Body of pancreas (tissue), 4 donors: ENCODE data around the gene HTR1B. TPM values are rescaled to one million over a fixed set of nuclear protein-coding genes. Genes with fewer than 3 reads are reported as not detected.

Experiments used
- ATAC-seq: fragments of 150-250 bp; one replicate; pipeline ENCODE4 v1.9.1; 2016
- DNase-seq, 4 donors: peaks; one replicate each; pipeline ENCODE4 v3.0.0-alpha.2; 2019
- H3K27ac ChIP-seq, 4 donors: fragments of 200-600 bp; sonication (generic); 1 replicate in 3 of 4; 2 replicates in 1 of 4; pipeline versions ENCODE4 v1.5.1 to v1.6.1; 2016 to 2019; ENCODE audit warnings: mild to moderate bottlenecking in 1 of 4, mixed read lengths in 1 of 4, moderate library complexity in 1 of 4
- H3K27me3 ChIP-seq, 2 donors: fragments of 200-600 bp; sonication (generic); one replicate each; pipeline ENCODE4 v1.6.0; 2016; ENCODE audit warnings: mild to moderate bottlenecking in 1 of 2
- H3K36me3 ChIP-seq, 2 donors: fragments of 200-600 bp; sonication (generic); replicated peaks in 1 of 2; 2 replicates each; pipeline ENCODE4 v1.5.1; 2016; ENCODE audit warnings: low read depth in 2 of 2; ENCODE audit not compliant: insufficient read depth in 1 of 2
- H3K4me1 ChIP-seq: fragments of 200-600 bp; sonication (generic); one replicate; pipeline ENCODE4 v1.6.0; 2016
- H3K4me3 ChIP-seq, 2 donors: fragments of 200-600 bp; sonication (generic); 1 replicate in 1 of 2; 2 replicates in 1 of 2; pipeline ENCODE4 v1.5.1; 2016 to 2019
- H3K9me3 ChIP-seq, 3 donors: fragments of 200-600 bp; sonication (generic); 1 replicate in 2 of 3; 2 replicates in 1 of 3; pipeline ENCODE4 v1.5.1; 2016
- CTCF ChIP-seq, 7 experiments: fragments of 450-650 bp in 4 of 7; fragments of 200-600 bp in 3 of 7; sonication (generic) in 3 of 7; IDR thresholded peaks; one replicate each; pipeline ENCODE4 v1.5.1; 2016 to 2019; ENCODE audit warnings: antibody characterized with exemption in 7 of 7
- POLR2A ChIP-seq, 3 donors: fragments of 450-650 bp; IDR thresholded peaks; one replicate each; pipeline ENCODE4 v1.6.1; 2016; ENCODE audit warnings: antibody characterized with exemption in 3 of 3, mild to moderate bottlenecking in 2 of 3
- WGBS, 2 donors: methylation state at CpG; one replicate each; pipeline ENCODE4 v1.1.5; 2017; 5-methylcytosine and 5-hydroxymethylcytosine counted together
- intact Hi-C: fragments of 100-400 bp; cut with DNase I; formaldehyde crosslinking; loops from one replicate; pipeline ENCODE4 v1.15.1; 2023
- total RNA-seq, 2 donors: library from RNA; depleted of rRNA; stranded (reverse); fragments of >200 nt; gene quantifications; one replicate each; pipeline ENCODE4 v1.1.0, GENCODE V29; 2016

Gene HTR1B
- total RNA-seq, 2 donors from 2014 or later = 0.52 TPM; not detected in 1

GRCh38 chr6:77424761-77425160, 38.5 kb downstream of the HTR1B start:
- no peaks in the 10 kb centered on the region for H3K36me3 ChIP-seq
- no peak overlapping the region for H3K4me3 ChIP-seq
- no peak overlapping the region for H3K27ac ChIP-seq
- ATAC-seq = no peak
- no peaks in the 10 kb centered on the region for H3K27me3 ChIP-seq
- no peak for TF ChIP-seq POLR2A (IDR thresholded peaks at IDR 0.05)
- TF ChIP-seq CTCF (IDR thresholded peaks at IDR 0.05) = no peak
- no peak for DNase-seq
- no peaks in the 10 kb centered on the region for H3K4me1 ChIP-seq
- no peaks in the 10 kb centered on the region for H3K9me3 ChIP-seq
- 78 to 82% methylated on average over 2 of the region's 2 CpGs for WGBS, 2 donors
- intact Hi-C loops = no loop called here

GRCh38 chr6:77416839-77417238, 46.5 kb downstream of the HTR1B start:
- intact Hi-C loops = no loop called here
- TF ChIP-seq POLR2A (IDR thresholded peaks at IDR 0.05) = no peak
- no peak for TF ChIP-seq CTCF (IDR thresholded peaks at IDR 0.05)
- H3K4me3 ChIP-seq = no peak overlapping the region
- DNase-seq (no peak), ATAC-seq (no peak)
- no peaks in the 10 kb centered on the region for H3K9me3 ChIP-seq
- H3K27me3 ChIP-seq = no peaks in the 10 kb centered on the region
- no peak overlapping the region for H3K27ac ChIP-seq
- 74 to 91% methylated on average over 2 of the region's 2 CpGs for WGBS, 2 donors
- no peaks in the 10 kb centered on the region for H3K4me1 ChIP-seq
- H3K36me3 ChIP-seq = no peaks in the 10 kb centered on the region

- Histone ChIP-seq H3K36me3 (no peaks in the 10 kb centered on the region), H3K27me3 (no peaks in the 10 kb centered on the region), H3K9me3 (no peaks in the 10 kb centered on the region), H3K27ac (no peak overlapping the region), H3K4me1 (no peaks in the 10 kb centered on the region), H3K4me3 (no peak overlapping the region)
- no peak for DNase-seq
- intact Hi-C loops = no loop called here
- TF ChIP-seq POLR2A (IDR thresholded peaks at IDR 0.05) (no peak), CTCF (IDR thresholded peaks at IDR 0.05) (no peak)
- no peak for ATAC-seq
- 38 to 66% methylated on average over 2 of the region's 2 CpGs for WGBS, 2 donors
These were observed 47.6 kb downstream of the HTR1B start for GRCh38 chr6:77415706-77416105.

Other genes starting within 250 kb of the HTR1B start
- gene MEI4, start 189.5 kb upstream of the HTR1B start, total RNA-seq = 1 to 10 TPM; 2.1 to 3.3 TPM